Vagina (tissue), 2 donors: ENCODE results near the gene GBGT1. TPM values are rescaled to one million over a fixed set of nuclear protein-coding genes. Genes with fewer than 3 reads are reported as not detected.
A peak's percentile ranks its signal among the peaks of the same experiment; 100 is the strongest.

Experiments
- DNase-seq, 2 donors: peaks; one replicate each; pipeline ENCODE4 v3.0.0-alpha.2; 2017; ENCODE audit errors: extremely low spot score in 2 of 2
- H3K27ac ChIP-seq: fragments of 200-600 bp; sonication (generic); one replicate; pipeline ENCODE4 v1.5.1; 2019
- H3K27me3 ChIP-seq: fragments of 200-600 bp; sonication (generic); one replicate; pipeline ENCODE4 v1.5.1; 2019
- H3K36me3 ChIP-seq, 2 donors: fragments of 200-600 bp; sonication (generic); one replicate each; pipeline ENCODE4 v1.5.1; 2017 to 2019
- H3K4me1 ChIP-seq: fragments of 200-600 bp; sonication (generic); one replicate; pipeline ENCODE4 v1.5.1; 2019
- H3K4me3 ChIP-seq, 2 donors: fragments of 200-600 bp; sonication (generic); 1 replicate in 1 of 2; 2 replicates in 1 of 2; pipeline ENCODE4 v1.5.1; 2016 to 2019
- H3K9me3 ChIP-seq: fragments of 200-600 bp; sonication (generic); one replicate; pipeline ENCODE4 v1.5.1; 2019
- POLR2A ChIP-seq, 2 donors: fragments of 450-650 bp; IDR thresholded peaks; one replicate each; pipeline ENCODE4 v1.6.1; 2017; ENCODE audit warnings: antibody characterized with exemption in 2 of 2, mild to moderate bottlenecking in 2 of 2, moderate library complexity in 2 of 2
- POLR2AphosphoS5 ChIP-seq, 2 donors: sonication (generic); formaldehyde crosslinking; IDR thresholded peaks; one replicate each; pipeline ENCODE4 v1.9.0; 2017; ENCODE audit warnings: antibody characterized with exemption in 2 of 2, mild to moderate bottlenecking in 2 of 2, low read depth in 1 of 2; ENCODE audit not compliant: insufficient read depth in 1 of 2
- intact Hi-C: fragments of 100-400 bp; cut with DNase I; formaldehyde crosslinking; loops from one replicate; pipeline ENCODE4 v1.15.1; 2023
- total RNA-seq: library from RNA; depleted of rRNA; stranded (reverse); fragments of >200 nt; gene quantifications from one replicate; pipeline ENCODE4 v1.2.3, GENCODE V29; 2016
- TF ChIP-seq, protein P1 (sequence below), 3 experiments: fragments of 450-650 bp in 2 of 3; fragments of 200-600 bp in 1 of 3; sonication (generic) in 1 of 3; IDR thresholded peaks; one replicate each; pipeline ENCODE4 v1.5.1; 2017 to 2019; ENCODE audit warnings: antibody characterized with exemption in 3 of 3, mild to moderate bottlenecking in 2 of 3, moderate library complexity in 2 of 3

GBGT1 gene
- total RNA-seq, 1 donor from 2014 or later = 27.0 TPM

DNA sequence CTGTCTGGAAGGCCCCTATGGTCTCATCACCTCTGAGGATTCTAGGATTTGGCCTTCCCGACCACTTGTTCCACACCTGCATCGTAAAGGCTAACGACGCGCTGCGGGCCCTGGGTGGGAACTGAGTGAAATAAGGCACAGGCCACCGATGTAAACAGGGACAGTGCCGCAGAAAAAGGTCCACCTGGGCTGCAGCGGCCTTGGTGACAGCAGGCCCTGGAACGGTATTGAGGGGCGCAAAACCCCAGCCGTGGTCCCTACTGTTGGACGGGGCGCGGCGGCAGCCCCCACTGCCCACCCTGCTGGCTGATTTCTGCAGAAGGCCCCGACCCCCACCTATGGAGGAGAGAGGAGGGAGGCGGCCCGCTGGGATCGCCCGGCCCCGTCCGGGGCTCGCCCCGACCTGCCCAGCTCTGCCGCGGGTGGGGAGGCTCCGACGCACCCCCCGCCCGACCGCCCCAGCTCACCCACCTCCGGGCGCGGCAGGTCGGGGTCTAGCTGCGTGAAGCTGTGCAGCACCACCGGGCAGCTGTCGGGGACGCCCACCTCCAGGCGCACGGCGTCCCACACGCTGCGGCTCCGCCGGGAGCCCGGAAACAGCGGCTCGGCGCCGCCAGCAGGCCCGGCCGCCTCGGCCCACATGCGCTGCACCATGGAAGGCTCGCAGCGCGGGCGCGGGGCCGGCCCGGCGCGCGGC, 43.1 kb downstream of the GBGT1 start:
- TF ChIP-seq, protein P1, sequence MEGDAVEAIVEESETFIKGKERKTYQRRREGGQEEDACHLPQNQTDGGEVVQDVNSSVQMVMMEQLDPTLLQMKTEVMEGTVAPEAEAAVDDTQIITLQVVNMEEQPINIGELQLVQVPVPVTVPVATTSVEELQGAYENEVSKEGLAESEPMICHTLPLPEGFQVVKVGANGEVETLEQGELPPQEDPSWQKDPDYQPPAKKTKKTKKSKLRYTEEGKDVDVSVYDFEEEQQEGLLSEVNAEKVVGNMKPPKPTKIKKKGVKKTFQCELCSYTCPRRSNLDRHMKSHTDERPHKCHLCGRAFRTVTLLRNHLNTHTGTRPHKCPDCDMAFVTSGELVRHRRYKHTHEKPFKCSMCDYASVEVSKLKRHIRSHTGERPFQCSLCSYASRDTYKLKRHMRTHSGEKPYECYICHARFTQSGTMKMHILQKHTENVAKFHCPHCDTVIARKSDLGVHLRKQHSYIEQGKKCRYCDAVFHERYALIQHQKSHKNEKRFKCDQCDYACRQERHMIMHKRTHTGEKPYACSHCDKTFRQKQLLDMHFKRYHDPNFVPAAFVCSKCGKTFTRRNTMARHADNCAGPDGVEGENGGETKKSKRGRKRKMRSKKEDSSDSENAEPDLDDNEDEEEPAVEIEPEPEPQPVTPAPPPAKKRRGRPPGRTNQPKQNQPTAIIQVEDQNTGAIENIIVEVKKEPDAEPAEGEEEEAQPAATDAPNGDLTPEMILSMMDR (IDR thresholded peaks at IDR 0.05) = no peak
- H3K9me3 ChIP-seq = no peaks in the 10 kb centered on the region
- peaks cover 82% of the 10 kb centered on the region for H3K4me1 ChIP-seq
- no peaks in the 10 kb centered on the region for H3K27me3 ChIP-seq
- DNase-seq = no peak
- intact Hi-C loops = no loop called here
- peak overlapping the region; percentile 75 to 82 for H3K4me3 ChIP-seq
- H3K36me3 ChIP-seq = no peaks in the 10 kb centered on the region
- peak overlapping the region; percentile 80 for H3K27ac ChIP-seq

DNA sequence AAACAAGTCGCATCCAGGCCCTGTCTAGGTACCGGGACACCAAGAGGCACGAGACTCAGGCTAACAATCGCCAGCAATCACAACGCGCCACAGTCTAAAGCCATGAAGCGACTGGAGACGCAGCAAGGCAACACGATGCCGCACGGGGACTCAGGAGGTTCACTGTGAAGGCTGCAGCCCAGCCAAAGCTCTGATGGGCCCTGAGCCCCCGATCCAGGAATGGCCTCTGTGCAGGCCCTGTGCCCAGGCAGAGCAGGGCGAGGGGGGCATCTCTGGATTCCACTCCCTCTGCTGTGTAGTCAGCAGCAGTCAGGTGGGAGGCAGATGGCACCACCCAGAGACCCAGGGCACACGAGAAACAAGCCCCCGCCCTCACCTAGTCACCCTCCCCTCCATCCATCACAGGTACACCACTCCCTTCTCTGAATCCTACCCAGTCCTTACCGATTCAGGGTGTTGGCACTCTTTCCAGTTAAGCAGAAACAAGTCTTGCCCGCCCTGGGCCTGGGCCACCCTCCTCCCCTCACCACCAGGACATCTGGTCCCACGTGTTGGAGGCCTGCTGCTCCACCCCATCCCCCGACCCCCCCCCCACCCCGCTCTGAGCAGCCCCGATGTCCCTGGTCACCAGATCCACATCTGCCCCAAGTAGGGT, 43.7 kb downstream of the GBGT1 start:
- no peak for DNase-seq
- Histone ChIP-seq H3K9me3 (no peaks in the 10 kb centered on the region), H3K4me1 (peaks cover 82% of the 10 kb centered on the region), H3K36me3 (no peaks in the 10 kb centered on the region), H3K4me3 (peak overlapping the region; percentile 75 to 82), H3K27ac (peak overlapping the region; percentile 80), H3K27me3 (no peaks in the 10 kb centered on the region)
- intact Hi-C loops = no loop called here
- TF ChIP-seq, protein P1 (IDR thresholded peaks at IDR 0.05) = no peak
- TF ChIP-seq POLR2A (IDR thresholded peaks at IDR 0.05) (no peak), POLR2AphosphoS5 (IDR thresholded peaks at IDR 0.05; ENCODE audit: insufficient read depth in 1 of 2, low read depth in 1 of 2) (peak in 1 of 2 donors; percentile 31)

DNA sequence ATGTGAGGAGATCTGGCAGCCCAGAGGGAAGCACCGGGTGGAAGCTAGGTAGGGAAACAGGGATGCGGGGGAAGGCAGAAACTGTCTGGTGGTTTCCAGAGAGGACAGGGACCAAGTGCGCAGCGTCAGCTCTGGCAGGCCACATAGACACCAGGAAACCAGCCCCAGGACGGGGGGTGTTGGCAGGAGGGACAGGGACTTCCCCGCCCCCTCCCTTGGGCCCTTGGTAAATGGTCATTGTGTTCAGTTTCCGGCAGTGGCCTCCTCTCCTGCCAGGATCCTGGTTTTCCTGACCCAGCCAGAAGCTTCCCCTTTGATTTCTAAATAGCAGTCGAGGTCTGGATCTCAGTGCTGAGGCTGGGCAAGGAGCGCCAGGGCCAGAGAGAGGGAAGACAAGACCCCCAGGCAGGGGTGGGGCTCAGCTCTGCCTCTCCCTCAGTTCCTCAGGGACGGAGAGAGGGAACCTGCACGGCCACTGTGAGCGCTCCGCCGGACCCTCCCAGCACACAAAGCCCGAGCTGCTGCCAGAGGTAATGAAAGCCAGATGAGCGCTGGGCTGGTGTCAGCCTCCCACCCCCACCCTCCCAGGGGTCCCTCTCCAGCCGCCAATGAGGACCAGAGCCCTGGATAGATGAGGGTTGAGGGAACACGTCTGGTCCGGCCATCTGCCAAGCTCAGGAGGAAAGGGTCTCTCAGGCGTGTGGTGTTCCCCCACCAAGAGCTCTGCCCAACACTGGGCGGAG, 44.4 kb downstream of the GBGT1 start:
- Histone ChIP-seq H3K9me3 (no peaks in the 10 kb centered on the region), H3K36me3 (no peaks in the 10 kb centered on the region), H3K4me1 (peaks cover 84% of the 10 kb centered on the region), H3K27me3 (no peaks in the 10 kb centered on the region), H3K27ac (peak overlapping the region; percentile 80), H3K4me3 (peak overlapping the region; percentile 75 to 82)
- peak in 1 of 2 donors; percentile 19 for TF ChIP-seq POLR2A (IDR thresholded peaks at IDR 0.05)
- TF ChIP-seq POLR2AphosphoS5 (IDR thresholded peaks at IDR 0.05; ENCODE audit: insufficient read depth in 1 of 2, low read depth in 1 of 2) = peak in 1 of 2 donors; percentile 31
- TF ChIP-seq, protein P1 (IDR thresholded peaks at IDR 0.05) = no peak
- intact Hi-C loops = no loop called here
- DNase-seq = no peak

DNA sequence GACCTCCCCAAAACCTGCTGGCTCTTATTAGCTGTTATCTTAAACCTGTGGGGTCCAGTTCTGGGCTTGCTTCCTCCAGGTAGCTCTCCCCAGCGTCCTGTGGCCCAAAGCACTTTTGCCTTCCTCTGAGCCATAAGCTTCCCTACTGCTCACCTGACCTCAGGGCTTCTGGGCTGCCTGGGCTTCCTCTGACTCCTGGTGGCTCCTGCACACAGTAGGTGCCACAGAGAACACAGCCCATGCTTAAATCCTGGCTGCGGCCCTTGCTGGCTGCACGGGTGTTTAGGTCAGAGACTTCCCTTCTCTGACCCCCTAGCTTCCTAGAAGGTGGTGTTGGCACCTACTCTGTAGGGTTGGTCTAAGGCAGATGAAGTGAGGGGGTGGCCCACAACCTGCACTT, 45.1 kb downstream of the GBGT1 start:
- peaks cover 92% of the 10 kb centered on the region for H3K4me1 ChIP-seq
- intact Hi-C loops = no loop called here
- no peaks in the 10 kb centered on the region for H3K9me3 ChIP-seq
- H3K4me3 ChIP-seq = peak overlapping the region in 1 of 2 donors; percentile 82
- no peaks in the 10 kb centered on the region for H3K36me3 ChIP-seq
- H3K27me3 ChIP-seq = no peaks in the 10 kb centered on the region
- H3K27ac ChIP-seq = peak overlapping the region; percentile 80
- no peak for DNase-seq
- TF ChIP-seq, protein P1 (IDR thresholded peaks at IDR 0.05) = no peak
- TF ChIP-seq POLR2AphosphoS5 (IDR thresholded peaks at IDR 0.05; ENCODE audit: insufficient read depth in 1 of 2, low read depth in 1 of 2) = no peak
